ENCODE measurements around the gene DIP2A.

Gene DIP2A

DNA sequence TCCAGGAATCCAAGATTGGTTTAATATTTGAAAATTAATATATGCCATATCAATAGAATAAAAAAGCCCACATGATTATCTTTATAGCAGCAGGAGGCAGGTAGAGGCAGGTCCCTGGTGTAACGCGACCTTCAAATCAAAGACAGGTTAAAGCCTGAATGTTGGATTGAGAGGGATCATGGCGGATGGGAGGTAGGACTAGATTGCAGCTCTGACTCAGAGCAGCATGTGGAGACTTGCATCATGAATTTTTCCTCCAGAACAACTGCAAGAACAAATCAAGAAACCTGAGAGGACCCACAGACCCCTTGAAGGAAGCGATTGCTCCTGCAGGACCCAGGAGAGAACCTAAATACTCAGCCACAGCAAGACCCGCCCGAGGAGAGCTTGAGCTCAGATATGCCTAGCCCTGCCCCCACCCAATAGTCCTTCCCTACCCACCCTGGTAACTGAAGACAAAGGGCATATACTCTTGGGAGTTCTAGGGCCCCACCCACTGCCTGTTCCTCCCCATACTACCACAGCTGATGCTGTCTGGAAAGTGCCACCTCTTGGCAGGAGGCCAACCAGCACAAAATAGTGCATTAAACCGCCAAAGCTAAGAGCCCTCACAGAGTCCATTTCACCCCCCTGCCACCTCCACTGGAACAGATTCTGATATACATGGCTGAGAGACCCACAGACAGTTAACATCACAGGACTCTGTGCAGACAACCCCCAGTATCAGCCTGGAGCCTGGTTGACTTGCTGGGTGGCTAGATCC lies 126.7 kb downstream of the DIP2A start:
- no peak for DNase-seq (ENCODE audit: low read depth in 3 of 3, low spot score in 1 of 3)

DNA sequence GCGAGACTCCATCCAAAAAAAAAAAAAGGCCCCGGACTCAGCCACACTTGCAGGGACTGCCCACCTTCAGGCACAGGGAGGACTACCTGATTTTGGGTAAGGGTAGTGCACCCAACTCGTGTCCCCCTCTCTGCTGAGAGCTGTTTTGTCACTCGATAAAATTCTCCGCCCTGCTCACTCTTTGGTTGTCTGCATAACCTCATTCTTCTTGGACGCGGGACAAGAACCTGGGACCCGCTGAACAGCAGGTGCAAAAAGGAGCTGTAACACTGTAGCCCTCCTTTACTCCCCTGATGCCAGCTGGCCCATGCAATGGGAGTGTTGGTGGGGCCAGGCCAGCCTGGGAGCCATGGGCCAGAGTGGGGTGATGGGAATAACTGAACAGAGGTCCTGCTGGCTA lies 135.6 kb downstream of the DIP2A start:
- no peak for DNase-seq (ENCODE audit: low read depth in 3 of 3, low spot score in 1 of 3)

- DNase-seq (ENCODE audit: low read depth in 3 of 3, low spot score in 1 of 3), result no peak
Measured at GRCh38 chr21:46596201-46596600, 137.5 kb downstream of the DIP2A start.

GRCh38 chr21:46597031-46597430 lies 138.3 kb downstream of the DIP2A start:
- DNase-seq (ENCODE audit: low read depth in 3 of 3, low spot score in 1 of 3), result no peak

DNA sequence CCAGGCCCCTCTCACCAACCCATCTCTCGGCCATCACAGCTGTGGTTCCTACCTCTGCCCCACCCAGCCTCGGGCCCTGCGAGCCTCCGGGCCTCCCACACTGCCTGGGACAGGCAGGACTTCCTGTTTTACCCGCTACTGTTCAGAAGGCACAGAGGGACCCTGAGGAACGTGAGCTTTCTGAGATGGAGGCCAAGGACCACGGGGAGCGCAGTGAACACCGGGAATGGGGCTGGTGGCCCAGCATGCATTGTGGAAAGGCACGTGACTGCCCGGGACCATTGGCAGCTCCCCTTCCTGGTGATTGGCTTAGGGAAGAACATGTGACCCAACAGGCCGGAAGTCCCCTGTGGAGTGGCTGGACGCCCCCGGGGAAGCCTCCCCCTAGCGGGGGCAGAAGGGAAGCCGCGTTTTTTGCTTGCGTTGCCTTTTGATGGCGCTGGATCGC lies 139.2 kb downstream of the DIP2A start:
- DNase-seq (ENCODE audit: low read depth in 3 of 3, low spot score in 1 of 3), result no peak

DNA sequence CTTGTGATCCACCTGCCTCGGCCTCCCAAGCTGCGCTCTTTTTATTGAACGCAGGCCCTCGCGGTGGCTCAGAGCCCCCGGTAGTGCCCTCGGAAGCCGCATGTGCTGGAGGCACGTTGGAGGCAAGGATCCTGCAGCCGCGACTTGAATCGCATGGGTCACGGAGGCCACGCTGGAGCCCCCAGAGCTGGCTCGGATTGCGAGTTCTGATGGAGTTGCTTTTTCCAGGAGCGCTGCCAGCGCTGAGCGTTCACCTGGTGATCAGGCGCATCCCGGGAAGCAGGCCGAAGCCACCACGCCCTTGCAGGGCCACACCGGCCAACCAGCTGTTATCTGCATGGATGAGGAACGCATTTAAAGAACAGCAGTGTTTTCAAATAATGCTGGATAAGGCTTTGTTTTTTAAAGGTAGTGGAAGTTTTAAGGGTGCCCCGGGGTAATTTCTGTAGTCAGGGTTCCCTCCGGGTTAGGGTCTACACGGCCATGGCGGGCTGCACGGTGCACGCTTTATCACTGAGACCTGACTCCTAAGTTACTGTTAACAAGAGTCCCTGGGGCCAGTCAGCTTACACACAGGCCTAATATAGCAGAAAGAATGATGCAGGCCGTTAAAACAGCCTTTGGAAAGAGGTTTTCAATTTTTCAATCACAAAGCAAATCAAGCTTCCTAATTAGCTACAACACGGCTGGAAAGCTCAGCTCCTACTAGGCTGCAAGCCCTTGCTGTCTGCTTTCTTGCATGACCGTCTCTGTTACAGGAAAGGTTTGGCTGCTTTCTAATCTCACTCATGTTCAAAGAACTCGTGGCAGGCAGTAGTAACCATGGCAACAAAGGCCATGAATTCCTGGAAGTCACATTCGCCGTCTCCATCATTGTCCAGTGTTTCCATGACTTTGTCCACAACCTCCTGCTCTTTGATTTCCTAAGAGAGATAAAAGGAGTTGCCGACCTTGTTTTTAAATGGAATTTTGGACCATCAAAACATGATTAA lies 140.2 kb downstream of the DIP2A start:
- no peak for DNase-seq (ENCODE audit: low read depth in 3 of 3, low spot score in 1 of 3)

DNA sequence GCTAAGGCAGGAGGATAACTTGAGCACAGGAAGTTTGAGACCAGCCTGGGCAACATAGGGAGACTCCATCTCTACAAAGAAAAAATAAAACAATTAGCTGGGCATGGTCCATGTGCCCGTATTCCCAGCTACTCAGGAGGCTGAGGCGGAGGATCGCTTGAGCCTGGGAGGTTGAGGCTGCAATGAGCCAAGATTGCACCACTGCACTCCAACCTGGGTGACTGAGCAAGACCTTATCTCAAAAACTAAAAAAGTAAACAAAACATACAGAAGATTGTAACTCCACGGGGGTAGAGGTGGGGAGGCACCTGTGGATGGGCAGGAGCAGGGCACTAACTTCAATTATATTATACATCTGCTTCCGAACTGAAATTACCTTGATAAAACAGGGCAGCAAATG lies 141.6 kb downstream of the DIP2A start:
- no peak for DNase-seq (ENCODE audit: low read depth in 3 of 3, low spot score in 1 of 3)

- no peak for DNase-seq (ENCODE audit: low read depth in 3 of 3, low spot score in 1 of 3)
Measured at GRCh38 chr21:46600978-46601377, 142.3 kb downstream of the DIP2A start.

DNA sequence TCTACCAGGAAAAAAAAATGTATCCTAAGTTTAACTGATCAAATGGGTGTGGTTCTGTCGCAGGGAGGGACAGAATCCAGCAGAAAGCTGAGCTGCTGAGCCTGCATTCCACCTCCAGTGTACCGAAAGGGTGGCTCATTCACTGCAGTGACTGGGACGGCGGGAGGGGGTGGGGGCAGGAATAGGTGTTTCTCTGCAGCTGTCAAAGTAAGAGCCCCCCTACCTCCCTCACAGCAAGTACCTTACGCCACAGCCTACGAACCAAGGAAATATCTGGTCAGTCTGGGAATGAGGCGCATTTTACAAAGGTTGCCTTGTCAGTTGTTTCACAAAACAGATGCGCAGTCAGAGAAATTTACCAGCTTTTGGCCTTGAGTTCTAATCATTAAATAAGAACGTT lies 144.5 kb downstream of the DIP2A start:
- no peak for DNase-seq (ENCODE audit: low read depth in 3 of 3, low spot score in 1 of 3)

DNA sequence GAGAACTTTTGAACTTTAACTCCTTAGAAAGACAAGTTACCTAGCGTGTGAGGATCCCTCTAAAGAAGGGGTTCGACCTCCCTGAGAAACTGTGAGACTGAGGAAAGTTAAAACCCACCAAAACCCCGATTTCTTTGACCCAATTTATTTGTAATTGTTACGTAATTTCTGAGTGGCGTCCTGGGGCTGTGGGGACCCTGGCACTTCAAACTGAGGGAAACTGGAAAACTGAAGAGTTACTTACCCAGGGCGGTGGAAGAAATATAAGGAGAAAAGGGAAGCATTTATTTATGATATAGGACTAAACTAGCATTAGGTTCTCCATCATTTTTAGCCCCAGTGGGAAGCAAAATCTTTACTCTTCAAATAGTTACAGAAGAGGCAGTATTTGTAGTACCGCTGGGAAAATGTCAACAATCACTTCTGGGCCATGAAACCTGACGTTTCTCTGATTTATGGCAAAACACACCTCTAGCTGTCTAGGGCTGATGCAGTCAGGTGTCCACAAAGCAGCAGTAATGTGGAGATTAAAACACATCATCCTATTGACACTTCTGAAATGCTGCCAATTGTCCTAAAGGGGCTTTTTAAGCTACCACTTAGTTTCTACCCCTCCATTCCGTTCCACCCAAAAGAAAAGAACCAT lies 145.8 kb downstream of the DIP2A start:
- no peak for DNase-seq (ENCODE audit: low read depth in 3 of 3, low spot score in 1 of 3)

DNA sequence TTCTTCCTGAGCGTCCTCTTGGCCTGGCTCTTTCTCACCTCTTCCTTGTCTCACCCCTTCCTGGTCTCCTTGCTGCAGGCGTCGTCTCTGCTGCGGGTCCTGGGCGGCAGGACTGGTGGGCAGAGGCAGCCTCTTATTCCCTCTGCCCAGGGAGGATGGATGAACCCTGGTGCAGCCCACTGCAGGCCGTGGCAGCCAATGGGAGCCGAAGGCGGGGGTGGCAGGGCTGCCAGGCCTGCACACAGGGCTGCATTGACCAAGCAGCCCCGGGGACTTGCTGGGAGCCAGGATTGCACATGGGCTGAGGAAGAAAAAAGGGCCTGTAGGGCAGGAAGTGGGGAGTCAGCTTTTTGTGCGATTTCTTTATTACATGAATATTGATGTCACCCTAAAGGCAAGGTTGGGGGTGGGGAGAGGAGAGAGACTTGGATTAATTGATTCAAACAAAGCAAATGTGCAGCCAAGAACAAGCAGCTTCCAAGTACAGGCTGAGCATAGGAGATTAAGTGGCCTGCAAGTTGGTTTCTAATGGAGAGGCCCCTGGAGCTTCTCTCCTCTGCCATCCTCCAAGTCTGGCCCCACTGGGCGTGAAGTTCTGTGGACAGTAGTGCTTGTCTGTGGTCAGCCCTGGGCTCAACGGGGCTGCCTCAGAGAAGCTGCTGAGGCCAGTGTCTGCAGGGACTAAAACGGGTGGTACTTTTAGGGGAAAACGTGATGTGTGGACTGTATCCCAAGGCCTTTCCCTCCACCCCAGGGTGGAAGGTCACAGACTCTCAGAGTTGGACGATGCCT lies 146.5 kb downstream of the DIP2A start, which contains the start of gene S100B:
TSS of gene S100B (minus strand) at position 108 of the 792 bp plus-strand sequence. CDS start 2,667 bp downstream, outside the sequence.
- DNase-seq (ENCODE audit: low read depth in 3 of 3, low spot score in 1 of 3), result no peak

DNA sequence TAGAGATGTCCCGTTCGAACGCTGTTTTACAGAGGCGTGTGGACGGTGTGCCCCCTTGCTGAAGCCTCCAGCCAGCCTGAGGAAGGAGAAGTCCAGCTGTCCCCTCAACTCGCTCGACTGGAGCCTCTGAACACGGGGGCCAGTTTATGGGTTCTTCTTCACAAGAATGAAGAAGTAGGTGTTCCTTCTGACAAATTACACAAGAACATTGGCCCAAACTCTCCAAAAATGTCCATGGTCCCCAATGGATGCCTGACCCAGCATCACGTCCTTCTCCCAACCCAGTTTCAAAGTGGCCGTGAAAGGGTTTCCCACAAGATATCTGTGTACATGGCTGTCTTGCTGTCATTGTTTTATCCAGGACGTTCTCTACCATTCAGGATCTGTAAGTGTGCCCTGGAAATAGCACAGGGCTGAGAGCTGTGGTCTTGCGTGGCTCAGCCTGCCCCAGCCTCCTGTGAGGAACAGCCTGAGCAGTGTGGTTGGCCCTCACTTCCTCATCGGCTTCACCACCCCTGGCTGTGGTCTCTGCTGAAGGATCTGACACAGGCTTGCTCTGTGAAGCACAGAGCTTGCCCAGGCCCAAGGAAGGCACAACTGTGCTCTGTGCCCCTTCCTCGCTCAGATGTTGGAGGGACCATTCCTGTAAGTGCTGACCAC lies 147.2 kb downstream of the DIP2A start:
- DNase-seq (ENCODE audit: low read depth in 3 of 3, low spot score in 1 of 3), result peak in 1 of 3 donors; percentile 16

GRCh38 chr21:46606427-46606813 lies 147.7 kb downstream of the DIP2A start:
- DNase-seq (ENCODE audit: low read depth in 3 of 3, low spot score in 1 of 3), result no peak

DNA sequence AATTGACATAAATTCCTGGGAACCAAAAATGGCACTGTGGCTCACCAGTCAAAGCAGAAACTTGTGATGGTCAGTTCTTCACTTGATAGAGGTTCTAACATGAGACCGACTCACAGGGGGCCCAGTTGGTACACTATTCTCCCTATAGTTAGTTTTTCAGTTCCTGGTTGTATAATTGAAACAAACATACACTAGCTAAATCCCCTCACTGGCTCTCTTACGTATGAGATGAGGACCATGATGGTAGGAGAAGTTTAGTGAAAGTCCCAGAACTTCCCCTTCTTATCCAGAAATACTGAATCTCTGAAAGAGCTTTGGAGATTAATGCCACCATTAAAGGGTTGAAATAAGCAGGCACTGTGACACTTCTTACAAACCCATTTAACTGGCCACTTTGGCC lies 148.9 kb downstream of the DIP2A start:
- no peak for DNase-seq (ENCODE audit: low read depth in 3 of 3, low spot score in 1 of 3)

- no peak for DNase-seq (ENCODE audit: low read depth in 3 of 3, low spot score in 1 of 3)
Measured at GRCh38 chr21:46608672-46609111, 150.0 kb downstream of the DIP2A start.

- DNase-seq (ENCODE audit: low read depth in 3 of 3, low spot score in 1 of 3), result no peak
Measured at GRCh38 chr21:46610018-46610701, 151.5 kb downstream of the DIP2A start.

DNA sequence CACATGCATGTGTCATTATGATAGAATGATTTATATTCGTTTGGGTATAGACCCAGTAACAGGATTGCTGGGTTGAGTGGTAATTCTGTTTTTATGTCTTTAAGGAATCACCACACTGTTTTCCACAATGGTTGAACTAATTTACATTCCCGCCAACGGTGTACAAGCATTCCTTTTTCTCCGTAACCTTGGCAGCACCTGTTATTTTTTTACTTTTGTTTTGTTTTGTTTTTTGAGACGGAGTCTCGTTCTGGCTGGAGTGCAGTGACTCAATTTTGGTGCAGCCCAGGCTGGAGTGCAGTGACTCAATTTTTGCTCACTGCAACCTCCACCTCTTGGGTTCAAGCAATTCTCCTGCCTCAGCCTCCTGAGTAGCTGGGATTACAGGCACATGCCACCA lies 154.7 kb downstream of the DIP2A start:
- DNase-seq (ENCODE audit: low read depth in 3 of 3, low spot score in 1 of 3), result no peak

DNA sequence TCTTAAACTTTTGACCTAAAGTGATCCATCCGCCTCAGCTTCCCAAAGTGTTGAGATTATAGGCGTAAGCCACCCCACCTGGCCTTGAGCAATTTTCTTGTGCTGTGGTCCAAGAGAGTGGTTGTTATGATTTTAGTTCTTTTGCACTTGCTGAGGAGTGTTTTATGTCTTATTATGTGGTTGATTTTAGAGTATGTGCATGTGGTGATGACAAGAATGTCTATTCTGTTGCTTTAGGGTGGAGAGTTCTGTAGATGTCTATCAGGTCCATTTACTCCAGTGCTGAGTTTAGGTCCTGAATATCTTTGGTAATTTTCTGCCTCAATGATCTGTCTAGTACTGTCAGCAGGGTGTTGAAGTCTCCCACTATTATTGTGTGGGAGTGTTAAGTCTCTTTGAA lies 157.4 kb downstream of the DIP2A start:
- no peak for DNase-seq (ENCODE audit: low read depth in 3 of 3, low spot score in 1 of 3)

- DNase-seq (ENCODE audit: low read depth in 3 of 3, low spot score in 1 of 3), result no peak
Measured at GRCh38 chr21:46616656-46617055, 158.0 kb downstream of the DIP2A start.
